Epithelial cell of proximal tubule (primary cell): ENCODE measurements around the gene SIN3B. TPM values are rescaled to one million over a fixed set of nuclear protein-coding genes. Genes with fewer than 3 reads are reported as not detected.

Experiments
- DNase-seq: peaks from one replicate; pipeline ENCODE4 v3.0.0-alpha.2; 2011; ENCODE audit warnings: low read depth
- H3K4me3 ChIP-seq: 2 replicates; pipeline ENCODE4 v1.5.1; 2011; ENCODE audit warnings: low read depth, mild to moderate bottlenecking, low read length
- total RNA-seq: library from RNA; depleted of rRNA; stranded (reverse); fragments of >200 nt; gene quantifications from 2 replicates; pipeline ENCODE4 v1.2.3, GENCODE V29; 2015
- TF ChIP-seq, protein P1 (sequence below): conservative IDR thresholded peaks from 2 replicates; pipeline ENCODE4 v1.5.1; 2012; ENCODE audit warnings: low read depth, mild to moderate bottlenecking, low read length

Gene SIN3B
- total RNA-seq, 1 donor from 2014 or later: 20.4 TPM

DNA sequence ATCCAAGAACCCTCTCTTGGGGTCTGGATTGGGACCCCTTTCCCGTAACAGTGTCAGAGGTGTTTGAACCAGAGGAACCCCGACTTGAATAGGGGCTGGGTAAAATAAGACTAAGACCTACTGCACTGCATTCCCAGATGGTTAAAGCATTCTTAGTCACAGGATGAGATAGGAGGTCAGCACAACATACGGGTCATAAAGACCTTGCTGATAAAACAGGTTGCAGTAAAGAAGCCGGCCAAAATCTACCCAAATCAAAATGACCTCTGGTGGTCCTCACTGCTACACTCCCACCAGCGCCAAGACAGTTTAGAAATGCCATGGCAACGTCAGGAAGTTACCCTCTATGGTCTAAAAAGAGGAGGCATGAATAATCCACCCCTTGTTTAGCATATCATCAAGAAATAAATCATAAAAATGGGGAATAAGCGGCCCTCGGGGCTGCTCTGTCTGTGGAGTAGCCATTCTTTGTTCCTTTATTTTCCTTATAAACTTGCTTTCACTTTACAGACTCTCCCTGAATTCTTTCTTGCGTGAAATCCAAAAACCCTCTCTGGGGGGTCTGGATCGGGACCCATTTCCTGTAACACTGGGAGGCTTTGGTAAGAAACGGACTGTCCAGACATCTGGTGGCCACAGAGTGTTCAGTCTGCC is 4.4 kb upstream of the SIN3B start:
- DNase-seq: peak; percentile 38
- H3K4me3 ChIP-seq: peak overlapping the region; percentile 29
- TF ChIP-seq, protein P1, sequence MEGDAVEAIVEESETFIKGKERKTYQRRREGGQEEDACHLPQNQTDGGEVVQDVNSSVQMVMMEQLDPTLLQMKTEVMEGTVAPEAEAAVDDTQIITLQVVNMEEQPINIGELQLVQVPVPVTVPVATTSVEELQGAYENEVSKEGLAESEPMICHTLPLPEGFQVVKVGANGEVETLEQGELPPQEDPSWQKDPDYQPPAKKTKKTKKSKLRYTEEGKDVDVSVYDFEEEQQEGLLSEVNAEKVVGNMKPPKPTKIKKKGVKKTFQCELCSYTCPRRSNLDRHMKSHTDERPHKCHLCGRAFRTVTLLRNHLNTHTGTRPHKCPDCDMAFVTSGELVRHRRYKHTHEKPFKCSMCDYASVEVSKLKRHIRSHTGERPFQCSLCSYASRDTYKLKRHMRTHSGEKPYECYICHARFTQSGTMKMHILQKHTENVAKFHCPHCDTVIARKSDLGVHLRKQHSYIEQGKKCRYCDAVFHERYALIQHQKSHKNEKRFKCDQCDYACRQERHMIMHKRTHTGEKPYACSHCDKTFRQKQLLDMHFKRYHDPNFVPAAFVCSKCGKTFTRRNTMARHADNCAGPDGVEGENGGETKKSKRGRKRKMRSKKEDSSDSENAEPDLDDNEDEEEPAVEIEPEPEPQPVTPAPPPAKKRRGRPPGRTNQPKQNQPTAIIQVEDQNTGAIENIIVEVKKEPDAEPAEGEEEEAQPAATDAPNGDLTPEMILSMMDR: peak; percentile 18

DNA sequence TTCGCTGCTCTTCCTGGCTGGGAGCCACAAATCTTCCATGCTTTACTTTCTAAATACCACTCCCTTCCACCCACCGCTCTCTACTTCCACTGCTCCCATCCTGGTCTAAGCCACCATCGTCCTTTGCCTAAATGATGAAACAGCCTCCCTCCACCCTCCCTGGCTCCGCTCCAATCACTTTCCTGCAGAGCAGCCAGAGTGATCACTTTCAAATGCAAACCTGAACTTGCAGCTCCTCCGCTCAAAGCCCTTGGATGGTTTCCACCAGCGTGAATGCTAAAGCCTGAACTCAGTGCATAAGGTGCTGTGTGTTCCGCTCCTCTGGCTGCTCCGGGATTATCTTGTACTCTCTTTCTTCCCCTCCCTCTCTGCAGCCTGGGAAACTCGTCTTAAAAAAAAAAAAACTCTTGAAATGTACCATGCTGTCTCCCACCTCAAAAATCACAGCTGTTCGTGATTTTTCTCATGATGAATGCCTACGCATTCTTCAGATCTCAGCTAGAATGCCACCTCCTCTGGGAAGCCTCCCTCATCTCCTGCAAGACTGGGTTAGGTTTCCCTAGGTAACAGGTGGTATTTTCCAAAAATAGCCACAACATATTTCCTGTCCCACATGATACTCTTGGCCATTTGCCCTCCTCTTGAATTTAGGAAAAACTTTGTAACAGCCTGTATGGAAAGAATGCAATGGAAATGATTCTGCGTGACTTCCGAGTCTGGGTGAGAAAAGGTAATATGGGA is 3.7 kb upstream of the SIN3B start:
- DNase-seq: peak; percentile 60
- peak overlapping the region; percentile 29 for H3K4me3 ChIP-seq
- TF ChIP-seq, protein P1: no peak

DNA sequence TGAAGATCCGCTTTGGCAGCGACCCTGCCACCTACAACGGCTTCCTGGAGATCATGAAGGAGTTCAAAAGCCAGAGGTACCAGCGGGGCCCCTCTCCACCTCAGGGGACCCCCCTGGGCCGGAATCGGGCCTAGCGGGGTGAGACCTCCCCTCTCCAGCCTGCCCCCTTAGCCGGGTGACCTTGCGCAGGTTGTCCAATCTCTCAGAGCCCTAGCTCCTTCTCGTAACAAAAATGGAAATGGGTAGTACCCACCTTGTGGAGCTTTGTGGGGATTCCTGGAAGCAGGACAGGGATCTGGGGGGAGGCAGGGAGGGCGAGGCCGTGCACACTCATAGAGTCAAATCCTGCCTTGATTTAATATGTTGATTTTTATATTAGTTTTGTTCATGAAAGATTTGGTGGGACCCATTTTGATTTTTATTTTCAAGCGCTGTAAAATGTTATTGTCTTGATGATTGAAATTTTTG is 658 bp downstream of the SIN3B start:
- TF ChIP-seq, protein P1: no peak
- DNase-seq: no peak
- peak overlapping the region; percentile 96 for H3K4me3 ChIP-seq

DNA sequence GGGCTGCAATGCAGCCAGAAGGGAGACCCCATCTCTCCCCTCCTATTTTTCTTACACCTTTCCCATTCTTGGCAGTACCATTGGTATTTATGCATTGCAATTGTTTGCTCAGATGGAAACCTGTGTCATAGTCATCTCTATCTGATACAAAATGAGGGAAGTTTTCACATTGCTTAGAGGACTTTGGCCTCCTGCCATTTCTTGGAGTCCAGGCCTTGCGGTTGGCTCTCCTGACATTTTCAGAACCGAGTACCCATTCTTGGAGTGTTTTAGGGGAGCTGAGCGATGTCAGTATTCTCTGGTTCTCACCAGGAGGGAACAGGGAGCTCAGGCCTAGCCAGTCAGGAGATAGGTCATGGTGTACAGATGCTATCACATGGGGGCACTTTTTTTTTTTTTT is 1.5 kb downstream of the SIN3B start:
- H3K4me3 ChIP-seq: peak overlapping the region; percentile 96
- TF ChIP-seq, protein P1: no peak
- no peak for DNase-seq

DNA sequence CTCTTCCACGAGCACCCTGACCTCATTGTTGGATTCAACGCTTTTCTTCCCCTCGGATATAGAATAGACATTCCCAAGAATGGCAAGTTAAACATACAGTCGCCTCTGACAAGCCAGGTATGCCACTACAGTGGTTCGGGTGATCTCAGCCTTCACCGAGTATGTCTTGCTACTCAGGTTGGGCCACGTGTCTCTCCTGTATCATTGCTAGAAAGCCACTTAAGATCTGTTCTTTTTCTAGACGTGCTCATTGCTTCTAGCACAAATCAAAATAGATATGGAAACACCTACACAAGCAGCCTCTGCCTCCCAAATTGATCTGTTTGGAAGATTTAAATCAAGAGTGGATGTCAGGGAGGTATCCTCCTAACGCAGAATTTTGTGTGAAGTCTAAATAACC is 2.3 kb downstream of the SIN3B start:
- H3K4me3 ChIP-seq: no peak overlapping the region
- DNase-seq: no peak
- TF ChIP-seq, protein P1: no peak

DNA sequence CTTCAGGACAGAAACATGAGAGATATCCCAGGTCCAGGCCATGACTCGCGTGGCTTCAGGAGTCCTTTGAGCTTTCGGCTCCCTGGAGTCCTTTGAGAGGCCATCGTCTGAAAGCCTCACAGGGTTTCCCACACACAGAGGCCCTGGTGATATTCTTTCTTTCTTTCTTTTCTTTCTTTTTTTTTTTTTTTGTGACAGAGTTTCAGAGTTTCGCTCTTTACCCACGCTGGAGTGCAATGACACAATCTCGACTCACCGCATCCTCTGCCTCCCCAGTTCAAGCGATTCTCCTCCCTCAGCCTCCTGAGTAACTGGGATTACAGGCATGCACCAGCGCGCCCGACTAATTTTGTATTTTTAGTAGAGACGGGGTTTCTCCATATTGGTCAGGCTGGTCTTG is 5.5 kb downstream of the SIN3B start:
- no peak for DNase-seq
- H3K4me3 ChIP-seq: no peak overlapping the region

More for the DNA sequence above, 5.5 kb downstream of the SIN3B start:
- TF ChIP-seq, protein P1: no peak
